ENCODE measurements around the gene LARP7.
"Not testable (repeated sequence)": the region's sequence is repeated elsewhere in the genome, so short reads cannot be mapped to it uniquely, and the experiment has no call there.

The LARP7 gene

DNA sequence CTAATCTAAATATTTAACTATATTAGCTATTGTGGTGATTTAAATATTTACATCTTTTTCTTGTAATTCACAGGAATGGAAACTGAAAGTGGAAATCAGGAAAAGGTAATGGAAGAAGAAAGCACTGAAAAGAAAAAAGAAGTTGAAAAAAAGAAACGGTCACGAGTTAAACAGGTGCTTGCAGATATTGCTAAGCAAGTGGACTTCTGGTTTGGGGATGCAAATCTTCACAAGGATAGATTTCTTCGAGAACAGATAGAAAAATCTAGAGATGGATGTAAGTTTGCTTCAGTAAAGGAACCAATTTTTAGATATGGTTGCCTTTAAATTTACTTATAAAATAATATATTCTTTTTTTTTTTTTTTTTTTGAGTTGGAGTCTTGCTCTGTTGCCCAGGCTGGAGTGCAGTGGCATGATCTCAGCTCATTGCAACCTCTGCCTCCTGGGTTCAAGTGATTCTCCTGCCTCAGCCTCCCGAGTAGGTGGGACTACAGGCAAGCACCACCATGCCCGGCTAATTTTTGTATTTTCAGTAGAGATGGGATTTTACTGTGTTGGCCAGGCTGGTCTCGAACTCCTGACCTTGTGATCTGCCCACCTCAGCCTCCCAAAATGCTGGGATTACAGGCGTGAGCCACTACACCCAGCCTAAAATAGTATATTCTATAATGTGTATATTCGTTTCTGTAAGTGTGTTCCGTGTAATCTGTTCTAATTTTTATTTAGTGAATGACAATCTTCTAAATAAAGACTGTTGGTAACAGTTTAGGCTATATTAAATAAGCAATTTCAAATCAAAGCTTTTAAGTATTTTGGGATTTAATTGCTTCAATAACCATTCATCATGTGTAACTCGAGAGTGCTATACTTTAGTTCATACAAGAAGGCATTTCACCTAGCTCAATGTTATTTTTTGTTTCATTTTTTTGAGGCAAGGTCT is 7.9 kb downstream of the LARP7 start:
- not testable (repeated sequence) for H3K27ac Mint-ChIP-seq; H3K9me3 Mint-ChIP-seq; H3K4me3 Mint-ChIP-seq; DNase-seq; H3K27me3 Mint-ChIP-seq; ATAC-seq (replicated peaks)
- Mint-ChIP-seq H3K4me1 (ENCODE audit: low read depth in 2 of 2) (peaks cover 16 to 28% of the 10 kb centered on the region in 2 donors), H3K36me3 (ENCODE audit: insufficient read depth) (peaks cover 58% of the 10 kb centered on the region)

DNA sequence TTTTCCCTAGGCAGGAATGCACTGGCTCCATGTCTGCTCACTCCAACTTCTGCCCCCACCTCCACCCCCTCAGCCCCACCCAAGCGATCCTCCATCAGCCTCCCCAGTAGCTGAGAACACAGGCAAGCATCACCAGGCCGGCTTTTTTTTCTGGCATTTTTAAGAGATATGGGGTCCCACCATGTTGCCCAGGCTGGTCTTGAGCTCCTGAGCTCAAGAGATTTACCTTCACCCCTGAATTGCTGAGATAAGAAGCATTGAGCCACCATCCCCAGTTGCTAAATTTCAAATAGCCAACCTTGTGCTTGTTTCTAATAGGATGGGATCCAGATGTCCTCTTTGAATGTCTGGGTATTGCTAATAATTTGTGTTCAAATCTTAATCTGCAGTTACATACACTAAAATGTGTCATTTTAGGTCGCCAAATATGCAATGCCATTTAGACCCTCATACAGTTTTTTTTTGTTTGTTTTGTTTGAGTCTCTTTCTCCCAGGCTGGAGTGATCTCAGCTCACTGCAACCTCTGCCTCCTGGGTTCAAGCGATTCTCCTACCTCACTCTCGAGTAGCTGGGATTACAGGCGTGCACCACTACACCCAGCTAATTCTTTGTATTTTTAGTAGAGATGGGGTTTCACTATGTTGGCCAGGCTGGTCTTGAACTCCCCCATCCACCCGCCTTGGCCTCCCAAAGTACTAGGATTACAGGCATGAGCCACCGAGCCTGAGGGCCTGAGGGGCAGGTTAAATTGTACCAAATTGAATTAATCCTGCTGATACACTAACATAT is 8.8 kb downstream of the LARP7 start:
- Mint-ChIP-seq H3K27ac (no peak overlapping the region), H3K36me3 (ENCODE audit: insufficient read depth) (peaks cover 64% of the 10 kb centered on the region), H3K27me3 (no peaks in the 10 kb centered on the region), H3K9me3 (no peaks in the 10 kb centered on the region), H3K4me3 (no peak overlapping the region), H3K4me1 (ENCODE audit: low read depth in 2 of 2) (peaks cover 14 to 25% of the 10 kb centered on the region in 2 donors)
- no peak for ATAC-seq (replicated peaks)
- DNase-seq: no peak

DNA sequence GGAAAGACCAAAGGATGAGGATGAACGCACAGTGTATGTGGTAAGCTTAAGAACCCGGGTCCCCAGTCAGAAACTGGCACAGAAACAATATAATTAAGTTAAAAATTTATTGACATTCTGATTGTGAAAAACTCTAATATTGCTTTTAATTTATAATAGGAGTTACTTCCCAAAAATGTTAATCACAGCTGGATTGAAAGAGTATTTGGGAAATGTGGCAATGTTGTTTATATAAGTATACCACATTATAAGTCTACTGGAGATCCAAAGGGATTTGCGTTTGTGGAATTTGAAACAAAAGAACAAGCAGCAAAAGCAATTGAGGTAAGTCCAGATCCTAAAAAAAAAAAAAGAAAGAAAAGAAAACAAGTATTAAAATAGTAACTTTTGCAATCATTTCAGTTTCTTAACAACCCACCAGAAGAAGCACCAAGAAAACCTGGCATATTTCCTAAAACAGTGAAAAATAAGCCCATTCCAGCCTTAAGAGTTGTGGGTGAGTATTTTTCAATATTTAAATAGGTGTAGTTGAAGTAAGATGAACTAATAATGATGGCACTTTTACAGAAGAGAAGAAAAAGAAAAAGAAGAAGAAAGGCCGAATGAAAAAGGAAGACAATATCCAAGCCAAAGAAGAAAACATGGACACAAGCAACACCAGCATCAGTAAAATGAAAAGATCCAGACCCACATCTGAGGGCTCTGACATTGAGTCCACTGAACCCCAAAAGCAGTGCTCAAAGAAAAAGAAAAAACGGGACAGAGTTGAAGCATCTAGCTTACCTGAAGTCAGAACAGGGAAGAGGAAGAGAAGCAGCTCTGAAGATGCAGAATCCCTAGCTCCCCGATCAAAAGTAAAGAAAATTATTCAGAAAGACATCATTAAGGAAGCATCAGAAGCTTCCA is 9.9 kb downstream of the LARP7 start:
- H3K4me1 Mint-ChIP-seq (ENCODE audit: low read depth in 2 of 2): peaks cover 5 to 15% of the 10 kb centered on the region in 2 donors
- peak overlapping the region; percentile 7 to 39 for H3K27ac Mint-ChIP-seq
- peaks cover 69% of the 10 kb centered on the region for H3K36me3 Mint-ChIP-seq (ENCODE audit: insufficient read depth)
- DNase-seq (no peak), ATAC-seq (replicated peaks) (no peak)
- no peaks in the 10 kb centered on the region for H3K27me3 Mint-ChIP-seq
- no peaks in the 10 kb centered on the region for H3K9me3 Mint-ChIP-seq
- H3K4me3 Mint-ChIP-seq: no peak overlapping the region

DNA sequence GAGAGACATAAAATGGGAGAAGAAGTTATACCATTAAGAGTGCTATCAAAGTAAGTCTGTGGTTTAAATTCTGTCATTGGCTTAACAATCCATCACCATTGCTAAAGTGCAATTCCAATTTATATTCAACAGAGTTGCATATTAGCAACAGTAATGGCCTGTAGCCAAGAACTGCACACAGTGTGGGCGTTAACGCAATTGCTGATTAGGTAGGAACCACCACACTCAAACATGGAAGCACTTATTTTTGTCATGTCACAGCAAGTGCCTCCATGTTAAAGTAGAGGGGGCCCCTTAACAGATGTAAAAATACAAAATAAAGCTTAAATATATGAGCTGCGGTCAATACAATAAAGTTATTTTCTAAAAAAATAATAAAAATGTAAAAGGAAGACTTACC is 10.8 kb downstream of the LARP7 start:
- Mint-ChIP-seq H3K27ac (no peak overlapping the region), H3K27me3 (no peaks in the 10 kb centered on the region), H3K9me3 (no peaks in the 10 kb centered on the region), H3K4me3 (no peak overlapping the region), H3K4me1 (ENCODE audit: low read depth in 2 of 2) (peaks cover 3 to 11% of the 10 kb centered on the region in 2 donors), H3K36me3 (ENCODE audit: insufficient read depth) (peaks cover 76% of the 10 kb centered on the region)
- no peak for ATAC-seq (replicated peaks)
- DNase-seq: no peak

DNA sequence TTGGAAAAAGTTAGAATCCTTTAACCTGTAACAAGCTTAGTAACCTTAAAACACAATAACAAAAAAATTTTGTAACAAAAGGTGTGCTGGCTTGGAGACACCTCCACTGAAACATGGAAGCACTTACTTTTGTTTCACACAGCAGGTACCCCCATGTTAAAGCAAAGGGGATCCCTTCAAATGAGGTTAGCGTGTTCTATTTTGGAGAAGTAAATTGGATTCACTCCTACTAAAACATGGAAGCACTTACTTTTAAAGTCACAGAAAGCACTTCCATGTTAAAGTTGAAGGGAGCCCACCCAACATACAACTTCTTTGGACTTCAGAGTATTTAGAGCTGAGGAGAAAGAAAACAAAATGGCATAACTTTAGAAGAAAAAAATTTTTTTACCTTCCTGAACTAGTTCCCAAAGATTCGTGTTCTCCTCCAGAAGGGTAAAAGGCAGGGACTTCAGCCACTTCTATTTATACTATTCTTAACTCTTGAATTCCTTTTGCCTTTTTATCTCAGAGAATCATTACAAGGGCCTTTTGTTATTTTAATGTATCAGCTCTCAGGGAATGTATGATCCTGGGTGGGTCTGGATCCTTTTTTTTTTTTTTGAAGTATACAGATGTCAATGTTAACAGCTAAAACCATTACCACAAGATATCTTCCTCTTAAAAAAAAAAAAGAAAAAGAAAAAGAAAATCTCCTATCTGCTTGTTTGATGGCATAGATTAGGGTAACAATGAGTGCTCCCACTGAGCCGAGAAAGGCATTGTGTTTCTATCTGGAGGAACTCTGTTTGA is 11.5 kb downstream of the LARP7 start:
- peaks cover 78% of the 10 kb centered on the region for H3K36me3 Mint-ChIP-seq (ENCODE audit: insufficient read depth)
- H3K4me1 Mint-ChIP-seq (ENCODE audit: low read depth in 2 of 2): peaks cover 0 to 4% of the 10 kb centered on the region in 2 donors
- ATAC-seq (replicated peaks) (no peak), DNase-seq (no peak)
- H3K27me3 Mint-ChIP-seq: no peaks in the 10 kb centered on the region
- H3K27ac Mint-ChIP-seq: peak overlapping the region in 1 of 2 donors; percentile 78
- no peaks in the 10 kb centered on the region for H3K9me3 Mint-ChIP-seq
- H3K4me3 Mint-ChIP-seq: no peak overlapping the region

DNA sequence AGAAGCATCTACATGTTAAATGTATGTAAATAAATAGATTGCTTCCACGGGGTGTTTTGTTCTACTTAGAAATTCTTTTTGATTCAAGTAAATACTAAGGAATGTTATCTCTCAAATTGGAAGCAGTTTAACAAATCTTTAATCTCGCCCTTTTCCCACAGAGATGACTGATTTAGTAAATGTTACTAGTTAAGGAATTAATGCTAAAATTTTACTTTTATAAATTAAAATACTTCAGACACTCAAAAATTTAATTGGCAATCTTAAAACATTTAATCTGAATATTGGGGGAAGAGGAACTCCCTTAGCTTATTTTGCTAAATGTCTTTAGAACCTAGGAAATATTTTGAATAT is 12.1 kb downstream of the LARP7 start:
- Mint-ChIP-seq H3K9me3 (no peaks in the 10 kb centered on the region), H3K27me3 (no peaks in the 10 kb centered on the region), H3K36me3 (ENCODE audit: insufficient read depth) (peaks cover 84% of the 10 kb centered on the region), H3K27ac (peak overlapping the region in 1 of 2 donors; percentile 78), H3K4me3 (no peak overlapping the region), H3K4me1 (ENCODE audit: low read depth in 2 of 2) (no peaks in the 10 kb centered on the region)
- ATAC-seq (replicated peaks) (no peak), DNase-seq (no peak)

DNA sequence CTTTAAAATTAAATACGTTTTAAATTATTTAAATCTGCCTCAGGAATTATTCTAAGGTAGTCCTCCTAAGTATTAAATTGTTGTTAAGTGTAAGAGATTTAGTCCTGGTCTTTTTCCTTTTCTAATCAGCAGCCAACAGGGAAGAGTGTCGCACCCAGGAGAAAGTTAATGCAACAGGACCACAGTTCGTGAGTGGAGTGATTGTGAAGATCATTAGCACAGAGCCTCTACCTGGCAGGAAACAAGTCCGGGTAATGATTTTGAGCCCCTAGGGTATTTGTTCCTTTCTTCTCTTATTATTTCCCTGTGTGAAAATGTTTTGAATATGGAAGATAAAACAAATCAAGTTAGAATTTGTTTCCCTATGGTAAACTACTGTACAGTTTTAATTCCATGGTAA is 13.4 kb downstream of the LARP7 start:
- ATAC-seq (replicated peaks): no peak
- H3K9me3 Mint-ChIP-seq: no peaks in the 10 kb centered on the region
- H3K27me3 Mint-ChIP-seq: no peaks in the 10 kb centered on the region
- no peak for DNase-seq
- H3K36me3 Mint-ChIP-seq (ENCODE audit: insufficient read depth): peaks cover 89% of the 10 kb centered on the region
- H3K4me1 Mint-ChIP-seq (ENCODE audit: low read depth in 2 of 2): no peaks in the 10 kb centered on the region
- no peak overlapping the region for H3K4me3 Mint-ChIP-seq
- no peak overlapping the region for H3K27ac Mint-ChIP-seq

DNA sequence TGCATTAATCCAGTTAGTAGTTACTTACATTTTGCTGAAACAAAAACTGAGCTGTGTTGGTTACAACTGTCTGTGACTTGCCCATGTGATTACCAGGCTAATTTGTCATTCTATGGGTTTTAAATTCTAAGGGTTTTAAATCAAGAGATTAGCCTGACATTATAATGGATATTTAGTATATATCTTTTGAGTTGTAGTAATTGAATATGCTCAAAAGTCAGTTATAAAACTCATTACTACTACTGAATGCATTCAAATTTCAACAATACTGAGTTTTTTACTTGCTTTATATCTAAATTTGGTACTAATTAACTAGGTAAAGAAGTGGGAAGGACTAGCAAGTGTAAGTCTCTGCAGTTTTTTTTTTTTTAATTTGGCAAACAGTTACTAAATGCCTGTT is 14.7 kb downstream of the LARP7 start:
- Mint-ChIP-seq H3K9me3 (no peaks in the 10 kb centered on the region), H3K27ac (no peak overlapping the region), H3K36me3 (ENCODE audit: insufficient read depth) (peaks cover 84% of the 10 kb centered on the region), H3K27me3 (no peaks in the 10 kb centered on the region), H3K4me1 (ENCODE audit: low read depth in 2 of 2) (no peaks in the 10 kb centered on the region), H3K4me3 (no peak overlapping the region)
- ATAC-seq (replicated peaks) (no peak), DNase-seq (no peak)

DNA sequence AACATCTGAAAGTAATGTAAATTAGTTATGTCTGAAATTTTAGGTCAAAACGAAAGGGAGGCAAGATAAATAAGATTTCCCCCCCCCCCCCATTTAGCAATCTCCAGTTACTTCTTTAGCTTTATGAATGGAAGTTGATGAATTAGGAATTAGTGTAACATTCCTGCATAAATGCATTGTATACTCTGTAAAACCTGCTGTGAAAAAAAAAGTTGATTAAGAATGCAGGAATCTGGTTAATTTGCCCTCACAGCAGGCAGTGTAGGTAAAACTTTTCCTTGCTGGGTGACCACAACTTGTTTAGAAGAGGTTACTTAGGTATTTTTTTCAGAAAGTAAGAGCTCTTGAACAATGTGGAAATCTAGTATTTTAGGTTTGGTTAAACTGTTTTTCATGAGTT is 15.3 kb downstream of the LARP7 start:
- Mint-ChIP-seq H3K9me3 (no peaks in the 10 kb centered on the region), H3K27ac (no peak overlapping the region), H3K4me3 (no peak overlapping the region), H3K36me3 (ENCODE audit: insufficient read depth) (peaks cover 83% of the 10 kb centered on the region), H3K4me1 (ENCODE audit: low read depth in 2 of 2) (no peaks in the 10 kb centered on the region), H3K27me3 (no peaks in the 10 kb centered on the region)
- DNase-seq (no peak), ATAC-seq (replicated peaks) (no peak)

DNA sequence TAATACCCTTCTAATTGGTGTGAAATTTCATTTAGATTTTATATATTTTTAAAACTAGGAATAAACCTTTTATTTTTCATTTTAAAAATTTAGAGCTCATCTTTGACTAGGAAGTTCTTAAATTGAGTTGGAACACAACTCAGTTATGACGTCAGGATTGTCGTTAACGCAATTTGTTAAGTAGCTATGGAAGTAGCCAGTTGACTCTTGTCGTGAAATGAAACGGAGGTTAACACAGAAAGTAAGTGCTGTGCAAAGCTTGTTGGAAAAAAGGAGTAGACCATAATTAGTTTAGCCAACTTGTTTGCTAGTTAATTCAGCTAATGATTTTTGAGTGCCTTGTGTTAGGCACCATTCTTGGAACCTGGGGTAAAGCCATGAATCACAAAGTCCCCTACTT is 18.3 kb downstream of the LARP7 start:
- H3K4me1 Mint-ChIP-seq (ENCODE audit: low read depth in 2 of 2): no peaks in the 10 kb centered on the region
- H3K27ac Mint-ChIP-seq: no peak overlapping the region
- peaks cover 74% of the 10 kb centered on the region for H3K36me3 Mint-ChIP-seq (ENCODE audit: insufficient read depth)
- ATAC-seq (replicated peaks) (no peak), DNase-seq (no peak)
- H3K4me3 Mint-ChIP-seq: no peak overlapping the region
- no peaks in the 10 kb centered on the region for H3K27me3 Mint-ChIP-seq
- H3K9me3 Mint-ChIP-seq: no peaks in the 10 kb centered on the region

DNA sequence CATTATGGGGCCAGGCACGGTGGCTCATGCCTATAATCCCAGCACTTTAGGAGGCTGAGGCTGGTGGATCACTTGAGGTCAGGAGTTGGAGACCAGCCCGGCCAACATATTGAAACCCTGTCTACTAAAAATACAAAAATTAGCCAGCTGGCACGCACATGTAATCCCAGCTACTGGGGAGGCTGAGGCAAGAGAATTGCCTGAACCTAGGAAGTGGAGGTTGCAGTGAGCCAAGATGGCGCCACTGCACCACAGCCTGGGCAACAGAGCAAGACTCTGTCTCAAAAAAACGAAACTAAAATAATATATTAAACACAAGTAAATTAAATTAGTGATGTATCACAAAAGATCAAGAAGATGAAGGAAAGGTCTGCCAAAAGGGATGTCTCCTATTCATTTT is 19.2 kb downstream of the LARP7 start:
- not testable (repeated sequence) for DNase-seq; H3K9me3 Mint-ChIP-seq; ATAC-seq (replicated peaks); H3K4me1 Mint-ChIP-seq (ENCODE audit: low read depth in 2 of 2); H3K27ac Mint-ChIP-seq; H3K4me3 Mint-ChIP-seq; H3K27me3 Mint-ChIP-seq
- H3K36me3 Mint-ChIP-seq (ENCODE audit: insufficient read depth): peaks cover 69% of the 10 kb centered on the region

DNA sequence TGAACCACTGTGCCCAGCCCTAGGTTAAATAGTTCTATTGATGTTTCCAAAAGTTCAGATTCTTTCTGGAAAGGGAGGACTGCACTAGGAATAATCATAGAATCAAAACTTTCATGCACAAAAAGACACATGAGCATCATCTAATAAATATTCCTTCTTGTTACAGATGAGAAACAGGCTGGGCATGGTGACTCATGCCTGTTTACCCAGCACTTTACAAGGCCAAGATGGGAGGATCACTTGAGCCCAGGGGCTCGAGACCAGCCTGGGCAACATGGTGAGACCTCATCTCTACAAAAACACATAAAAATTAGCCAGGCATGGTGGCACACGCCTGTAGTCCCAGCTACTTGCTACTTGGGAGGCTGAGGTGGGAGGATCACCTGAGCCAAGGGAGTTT is 27.7 kb downstream of the LARP7 start:
- Mint-ChIP-seq H3K4me3 (no peak overlapping the region), H3K9me3 (no peaks in the 10 kb centered on the region), H3K36me3 (ENCODE audit: insufficient read depth) (no peaks in the 10 kb centered on the region), H3K27ac (no peak overlapping the region), H3K27me3 (no peaks in the 10 kb centered on the region), H3K4me1 (ENCODE audit: low read depth in 2 of 2) (no peaks in the 10 kb centered on the region)
- no peak for DNase-seq
- no peak for ATAC-seq (replicated peaks)

DNA sequence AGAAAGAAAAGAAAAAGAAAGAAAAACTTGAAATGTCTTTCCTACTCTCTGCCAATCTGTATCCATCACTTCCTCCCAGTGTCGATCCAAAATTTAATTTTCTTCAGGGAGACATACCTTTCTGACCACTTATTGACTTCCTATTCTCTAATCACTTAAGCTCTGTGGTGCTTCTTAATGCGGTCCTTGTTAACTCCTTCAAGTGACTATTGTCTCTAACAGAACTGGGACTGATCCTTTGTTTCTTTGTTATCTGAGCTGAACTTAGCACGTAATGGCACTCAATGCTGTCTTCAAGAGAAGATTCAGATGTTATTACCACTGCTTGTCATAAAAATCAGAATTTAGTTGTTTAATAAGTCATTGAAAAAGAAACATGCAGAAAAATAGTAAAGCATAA is 31.2 kb downstream of the LARP7 start:
- Mint-ChIP-seq H3K9me3 (no peaks in the 10 kb centered on the region), H3K27me3 (no peaks in the 10 kb centered on the region), H3K36me3 (ENCODE audit: insufficient read depth) (no peaks in the 10 kb centered on the region), H3K4me3 (no peak overlapping the region), H3K27ac (no peak overlapping the region), H3K4me1 (ENCODE audit: low read depth in 2 of 2) (no peaks in the 10 kb centered on the region)
- DNase-seq (no peak), ATAC-seq (replicated peaks) (no peak)

Measured in effector memory CD8-positive, alpha-beta T cell (primary cell).